ENCODE results near the gene CRYBG2.

GRCh38 chr1:26315874-26316850, 37.8 kb downstream of the CRYBG2 start:
- no peak for TF ChIP-seq CTCF (IDR thresholded peaks at IDR 0.05; ENCODE audit: control extremely low read depth in 1 of 3, insufficient read depth in 1 of 3, low read depth in 1 of 3, low read length in 3 of 3)
- TF ChIP-seq POLR2A (IDR thresholded peaks at IDR 0.05; ENCODE audit: control extremely low read depth in 1 of 2, low read depth in 2 of 2, low read length in 2 of 2) = no peak
- peak; percentile 4; the same call in 1 of the 2 replicates for TF ChIP-seq CEBPB (IDR thresholded peaks at IDR 0.05; ENCODE audit: low read depth, low read length)
- TF ChIP-seq EGR1 (IDR thresholded peaks at IDR 0.05; ENCODE audit: borderline replicate concordance, low read depth, low read length) = no peak
